Measurements from ENCODE around the gene DPCD. TPM values are rescaled to one million over a fixed set of nuclear protein-coding genes. Genes with fewer than 3 reads are reported as not detected.

DPCD gene
- total RNA-seq, 2 experiments from 2014 or later, result 9.1 to 10.3 TPM

DNA sequence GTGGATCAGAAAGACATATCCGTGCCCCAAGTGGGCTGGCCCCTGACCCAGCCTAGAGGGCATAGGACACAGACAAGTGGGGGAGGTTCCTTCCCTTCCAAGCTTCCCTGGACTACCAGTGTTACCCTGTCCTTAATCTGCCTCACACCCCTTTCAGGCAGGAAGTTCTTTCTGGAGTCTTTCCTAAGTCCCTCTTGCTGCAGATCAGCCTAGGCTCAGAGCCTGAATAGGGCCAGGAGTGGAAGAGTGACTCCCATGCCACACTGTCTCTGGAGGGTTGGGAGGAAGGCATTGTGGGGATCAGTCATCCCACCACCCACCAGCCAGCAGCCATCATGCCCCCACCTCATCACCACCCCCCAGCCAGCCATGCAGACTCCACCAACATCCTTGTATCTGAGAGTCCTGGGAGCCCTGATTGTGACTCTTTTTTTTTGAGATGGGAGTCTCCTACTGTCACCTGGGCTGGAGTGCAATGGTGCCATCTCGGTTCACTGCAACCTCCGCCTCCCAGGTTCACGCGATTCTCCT, 22.7 kb upstream of the DPCD start:
- peaks cover 8% of the 10 kb centered on the region for H3K4me1 ChIP-seq (ENCODE audit: insufficient read depth, low read length, poor library complexity, severe bottlenecking)
- H3K4me3 ChIP-seq (ENCODE audit: low read depth, low read length, poor library complexity, severe bottlenecking), result no peak overlapping the region
- TF ChIP-seq, protein P1, sequence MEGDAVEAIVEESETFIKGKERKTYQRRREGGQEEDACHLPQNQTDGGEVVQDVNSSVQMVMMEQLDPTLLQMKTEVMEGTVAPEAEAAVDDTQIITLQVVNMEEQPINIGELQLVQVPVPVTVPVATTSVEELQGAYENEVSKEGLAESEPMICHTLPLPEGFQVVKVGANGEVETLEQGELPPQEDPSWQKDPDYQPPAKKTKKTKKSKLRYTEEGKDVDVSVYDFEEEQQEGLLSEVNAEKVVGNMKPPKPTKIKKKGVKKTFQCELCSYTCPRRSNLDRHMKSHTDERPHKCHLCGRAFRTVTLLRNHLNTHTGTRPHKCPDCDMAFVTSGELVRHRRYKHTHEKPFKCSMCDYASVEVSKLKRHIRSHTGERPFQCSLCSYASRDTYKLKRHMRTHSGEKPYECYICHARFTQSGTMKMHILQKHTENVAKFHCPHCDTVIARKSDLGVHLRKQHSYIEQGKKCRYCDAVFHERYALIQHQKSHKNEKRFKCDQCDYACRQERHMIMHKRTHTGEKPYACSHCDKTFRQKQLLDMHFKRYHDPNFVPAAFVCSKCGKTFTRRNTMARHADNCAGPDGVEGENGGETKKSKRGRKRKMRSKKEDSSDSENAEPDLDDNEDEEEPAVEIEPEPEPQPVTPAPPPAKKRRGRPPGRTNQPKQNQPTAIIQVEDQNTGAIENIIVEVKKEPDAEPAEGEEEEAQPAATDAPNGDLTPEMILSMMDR (conservative IDR thresholded peaks at IDR 0.05; ENCODE audit: low read length), result no peak
- TF ChIP-seq EZH2phosphoT487 (IDR thresholded peaks at IDR 0.05; ENCODE audit: borderline replicate concordance, low read depth, low read length), result no peak
- no TSS peak for BruUV-seq (replicated peaks)
- H3K9me2 ChIP-seq (ENCODE audit: insufficient read depth, low read length), result no peaks in the 10 kb centered on the region
- H2AFZ ChIP-seq (ENCODE audit: low read length), result no peak overlapping the region
- H3K27ac ChIP-seq (ENCODE audit: low read depth, low read length, poor library complexity, severe bottlenecking), result no peak overlapping the region
- no peak overlapping the region for H3K4me2 ChIP-seq (ENCODE audit: low read length)
- H3K79me2 ChIP-seq (ENCODE audit: insufficient read depth, low read depth, low read length), result no peaks in the 10 kb centered on the region
- H4K20me1 ChIP-seq (ENCODE audit: insufficient read depth, low read length), result no peaks in the 10 kb centered on the region
- no peaks in the 10 kb centered on the region for H3K9me3 ChIP-seq (ENCODE audit: low read length)
- ChIA-PET CTCF (ENCODE audit: unreplicated experiment) (no interaction called here), POLR2A (no interaction called here)
- DNase-seq (ENCODE audit: low spot score), result no peak
- no peaks in the 10 kb centered on the region for H3K36me3 ChIP-seq (ENCODE audit: insufficient read depth, low read length)
- intact Hi-C loops (cut with micrococcal nuclease; ENCODE audit: unreplicated experiment), result no loop called here

DNA sequence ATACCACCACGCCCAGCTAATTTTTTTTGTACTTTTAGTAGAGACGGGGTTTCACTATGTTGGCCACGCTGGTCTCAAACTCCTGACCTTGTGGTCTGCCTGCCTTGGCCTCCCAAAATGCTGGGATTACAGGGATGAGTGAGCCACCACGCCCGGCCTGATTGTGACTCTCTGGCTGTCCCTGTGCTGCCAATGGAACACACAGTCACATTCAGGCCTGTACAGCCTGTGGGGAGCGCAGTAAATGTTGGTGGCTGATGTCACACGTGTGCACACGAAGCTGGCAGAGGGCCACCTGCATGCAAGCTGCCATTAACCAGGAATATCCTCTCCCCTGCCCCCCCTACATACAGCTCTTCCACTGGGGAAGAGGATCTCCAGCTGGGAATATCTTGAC, 22.2 kb upstream of the DPCD start:
- intact Hi-C loops (cut with micrococcal nuclease; ENCODE audit: unreplicated experiment), result no loop called here
- H3K27ac ChIP-seq (ENCODE audit: low read depth, low read length, poor library complexity, severe bottlenecking), result no peak overlapping the region
- peaks cover 12% of the 10 kb centered on the region for H3K4me1 ChIP-seq (ENCODE audit: insufficient read depth, low read length, poor library complexity, severe bottlenecking)
- no TSS peak for BruUV-seq (replicated peaks)
- H2AFZ ChIP-seq (ENCODE audit: low read length), result no peak overlapping the region
- H3K9me2 ChIP-seq (ENCODE audit: insufficient read depth, low read length), result no peaks in the 10 kb centered on the region
- H3K4me2 ChIP-seq (ENCODE audit: low read length), result no peak overlapping the region
- no peaks in the 10 kb centered on the region for H3K79me2 ChIP-seq (ENCODE audit: insufficient read depth, low read depth, low read length)
- TF ChIP-seq, protein P1 (conservative IDR thresholded peaks at IDR 0.05; ENCODE audit: low read length), result no peak
- no peak for TF ChIP-seq EZH2phosphoT487 (IDR thresholded peaks at IDR 0.05; ENCODE audit: borderline replicate concordance, low read depth, low read length)
- ChIA-PET CTCF (ENCODE audit: unreplicated experiment) (no interaction called here), POLR2A (no interaction called here)
- H3K36me3 ChIP-seq (ENCODE audit: insufficient read depth, low read length), result no peaks in the 10 kb centered on the region
- H3K4me3 ChIP-seq (ENCODE audit: low read depth, low read length, poor library complexity, severe bottlenecking), result no peak overlapping the region
- no peak for DNase-seq (ENCODE audit: low spot score)
- H3K9me3 ChIP-seq (ENCODE audit: low read length), result no peaks in the 10 kb centered on the region
- no peaks in the 10 kb centered on the region for H4K20me1 ChIP-seq (ENCODE audit: insufficient read depth, low read length)

GRCh38 chr10:101566333-101567164, 21.6 kb upstream of the DPCD start:
- Histone ChIP-seq H3K4me3 (ENCODE audit: low read depth, low read length, poor library complexity, severe bottlenecking) (no peak overlapping the region), H4K20me1 (ENCODE audit: insufficient read depth, low read length) (no peaks in the 10 kb centered on the region), H3K4me1 (ENCODE audit: insufficient read depth, low read length, poor library complexity, severe bottlenecking) (peaks cover 12% of the 10 kb centered on the region), H3K36me3 (ENCODE audit: insufficient read depth, low read length) (no peaks in the 10 kb centered on the region), H2AFZ (ENCODE audit: low read length) (no peak overlapping the region), H3K79me2 (ENCODE audit: insufficient read depth, low read depth, low read length) (no peaks in the 10 kb centered on the region), H3K4me2 (ENCODE audit: low read length) (no peak overlapping the region), H3K27ac (ENCODE audit: low read depth, low read length, poor library complexity, severe bottlenecking) (no peak overlapping the region), H3K9me2 (ENCODE audit: insufficient read depth, low read length) (no peaks in the 10 kb centered on the region), H3K9me3 (ENCODE audit: low read length) (no peaks in the 10 kb centered on the region)
- no TSS peak for BruUV-seq (replicated peaks)
- intact Hi-C loops (cut with micrococcal nuclease; ENCODE audit: unreplicated experiment), result no loop called here
- ChIA-PET CTCF (ENCODE audit: unreplicated experiment) (no interaction called here), POLR2A (no interaction called here)
- peak; percentile 14 for DNase-seq (ENCODE audit: low spot score)
- TF ChIP-seq, protein P1 (conservative IDR thresholded peaks at IDR 0.05; ENCODE audit: low read length), result no peak
- no peak for TF ChIP-seq EZH2phosphoT487 (IDR thresholded peaks at IDR 0.05; ENCODE audit: borderline replicate concordance, low read depth, low read length)

Data from OCI-LY7 (cell line).